Mesenchymal stem cell (in vitro differentiated cells and primary cell): Measurements from ENCODE around the gene EEF2K.

Experiments used
- DNase-seq: peaks from one replicate; pipeline ENCODE4 v3.0.0-alpha.2; 2013
- H2AFZ ChIP-seq: one replicate; pipeline ENCODE4 v1.6.1; 2013; ENCODE audit warnings: low read depth, mild to moderate bottlenecking, control low read depth, inconsistent platforms, low read length, moderate library complexity
- H2AK5ac ChIP-seq: 2 replicates; pipeline ENCODE4 v1.6.1; 2013; ENCODE audit warnings: low read length, moderate library complexity, mild to moderate bottlenecking, inconsistent platforms; ENCODE audit not compliant: severe bottlenecking
- H2BK120ac ChIP-seq: one replicate; pipeline ENCODE4 v1.6.1; 2013; ENCODE audit warnings: low read depth, mild to moderate bottlenecking, inconsistent platforms, low read length, moderate library complexity
- H2BK12ac ChIP-seq, 2 experiments: one replicate each; pipeline ENCODE4 v1.6.1; 2013; ENCODE audit warnings: inconsistent platforms in 2 of 2, low read length in 2 of 2, mild to moderate bottlenecking in 2 of 2, moderate library complexity in 2 of 2, control low read depth in 1 of 2
- H2BK15ac ChIP-seq: one replicate; pipeline ENCODE4 v1.6.1; 2013; ENCODE audit warnings: mild to moderate bottlenecking, low read depth, inconsistent platforms; ENCODE audit not compliant: poor library complexity, severe bottlenecking
- H2BK5ac ChIP-seq: 2 replicates; pipeline ENCODE4 v1.6.1; 2013; ENCODE audit warnings: low read depth, mild to moderate bottlenecking, low read length, control low read depth, inconsistent platforms; ENCODE audit not compliant: poor library complexity, severe bottlenecking
- H3K14ac ChIP-seq, 2 experiments: one replicate each; pipeline ENCODE4 v1.6.1; 2013; ENCODE audit warnings: inconsistent platforms in 2 of 2, low read length in 2 of 2, control low read depth in 1 of 2, mild to moderate bottlenecking in 1 of 2, moderate library complexity in 1 of 2
- H3K18ac ChIP-seq, 2 experiments: one replicate each; pipeline ENCODE4 v1.6.1; 2013; ENCODE audit warnings: inconsistent platforms in 2 of 2, low read length in 2 of 2, control low read depth in 1 of 2, low read depth in 1 of 2, mild to moderate bottlenecking in 1 of 2
- H3K23ac ChIP-seq, 2 experiments: one replicate each; pipeline ENCODE4 v1.6.1; 2013; ENCODE audit warnings: inconsistent platforms in 2 of 2, low read length in 2 of 2, mild to moderate bottlenecking in 2 of 2, moderate library complexity in 2 of 2, control low read depth in 1 of 2
- H3K27ac ChIP-seq: 2 replicates; pipeline ENCODE4 v1.5.1; 2013; ENCODE audit warnings: mild to moderate bottlenecking, moderate library complexity, low read length, control low read depth, inconsistent platforms; ENCODE audit not compliant: poor library complexity, severe bottlenecking
- H3K27me3 ChIP-seq, 2 experiments: 2 replicates each; pipeline versions ENCODE4 v1.6.1 to v1.7.0; 2013; ENCODE audit warnings: low read length in 2 of 2, mild to moderate bottlenecking in 2 of 2, moderate library complexity in 2 of 2, control low read depth in 1 of 2, inconsistent platforms in 1 of 2; ENCODE audit not compliant: control insufficient read depth in 1 of 2, insufficient read depth in 1 of 2
- H3K36me3 ChIP-seq, 2 experiments: 2 replicates each; pipeline versions ENCODE4 v1.6.1 to v1.7.0; 2013; ENCODE audit warnings: low read length in 2 of 2, control low read depth in 1 of 2, inconsistent platforms in 1 of 2, low read depth in 1 of 2, mild to moderate bottlenecking in 1 of 2; ENCODE audit not compliant: insufficient read depth in 2 of 2, control insufficient read depth in 1 of 2
- H3K4ac ChIP-seq, 2 experiments: one replicate each; pipeline ENCODE4 v1.6.1; 2013; ENCODE audit warnings: inconsistent platforms in 2 of 2, low read length in 2 of 2, mild to moderate bottlenecking in 2 of 2, moderate library complexity in 2 of 2, control low read depth in 1 of 2, low read depth in 1 of 2
- H3K4me1 ChIP-seq: 2 replicates; pipeline ENCODE4 v1.6.1; 2013; ENCODE audit warnings: low read depth, low read length, control low read depth; ENCODE audit not compliant: control insufficient read depth, insufficient read depth
- H3K4me2 ChIP-seq: 2 replicates; pipeline ENCODE4 v1.6.1; 2013; ENCODE audit warnings: low read length, mild to moderate bottlenecking, inconsistent platforms; ENCODE audit not compliant: poor library complexity, severe bottlenecking
- H3K4me3 ChIP-seq, 2 experiments: 2 replicates each; pipeline versions ENCODE4 v1.5.1 to v1.7.0; 2013; ENCODE audit warnings: low read length in 2 of 2, mild to moderate bottlenecking in 2 of 2, control low read depth in 1 of 2, low read depth in 1 of 2; ENCODE audit not compliant: insufficient read depth in 1 of 2
- H3K79me1 ChIP-seq: replicated peaks from 2 replicates; pipeline ENCODE4 v1.6.1; 2013; ENCODE audit warnings: mild to moderate bottlenecking, control low read depth, low read length, inconsistent platforms; ENCODE audit not compliant: poor library complexity, severe bottlenecking
- H3K9ac ChIP-seq: 2 replicates; pipeline ENCODE4 v1.7.0; 2013; ENCODE audit warnings: mild to moderate bottlenecking, low read length, moderate library complexity
- H3K9me3 ChIP-seq: 2 replicates; pipeline ENCODE4 v1.7.0; 2013; ENCODE audit warnings: mild to moderate bottlenecking, low read length; ENCODE audit not compliant: control insufficient read depth
- H4K8ac ChIP-seq: one replicate; pipeline ENCODE4 v1.6.1; 2013; ENCODE audit warnings: inconsistent platforms, mild to moderate bottlenecking, low read length, moderate library complexity
- H4K91ac ChIP-seq: one replicate; pipeline ENCODE4 v1.6.1; 2013; ENCODE audit warnings: mild to moderate bottlenecking, low read length, inconsistent platforms
- WGBS: methylation state at CpG from one replicate; pipeline ENCODE4 v1.1.7; 2013; ENCODE audit warnings: mixed read lengths; 5-methylcytosine and 5-hydroxymethylcytosine counted together

EEF2K gene

GRCh38 chr16:22186517-22186916 lies 19.6 kb upstream of the EEF2K start:
- 46% methylated on average over 3 of the region's 3 CpGs for WGBS
- Histone ChIP-seq H3K27ac (no peak overlapping the region), H3K4me1 (peaks cover 12% of the 10 kb centered on the region)

GRCh38 chr16:22188267-22188594 lies 17.8 kb upstream of the EEF2K start:
- Histone ChIP-seq H3K27ac (no peak overlapping the region), H2BK5ac (no peak overlapping the region), H2BK15ac (no peak overlapping the region), H3K14ac (no peak overlapping the region), H3K9me3 (no peaks in the 10 kb centered on the region), H2BK120ac (no peak overlapping the region), H3K9ac (no peak overlapping the region), H3K79me1 (no peaks in the 10 kb centered on the region), H3K4me2 (no peak overlapping the region), H4K8ac (no peak overlapping the region), H2BK12ac (no peak overlapping the region), H4K91ac (no peak overlapping the region), H3K4me1 (peaks cover 14% of the 10 kb centered on the region), H3K4me3 (no peak overlapping the region), H3K23ac (no peak overlapping the region), H3K4ac (no peak overlapping the region), H3K18ac (peak overlapping the region in 1 of 2 experiments; percentile 35), H2AK5ac (no peak overlapping the region), H2AFZ (no peak overlapping the region), H3K36me3 (no peaks in the 10 kb centered on the region), H3K27me3 (peaks cover 2 to 5% of the 10 kb centered on the region in 2 experiments)
- WGBS, result 92% methylated on average over 1 of the region's 2 CpGs
- DNase-seq, result no peak

More at GRCh38 chr16:22186517-22186916, 19.6 kb upstream of the EEF2K start:
- H2BK15ac ChIP-seq, result no peak overlapping the region
- no peak overlapping the region for H2BK120ac ChIP-seq
- no peak overlapping the region for H3K4me2 ChIP-seq
- H3K36me3 ChIP-seq, result no peaks in the 10 kb centered on the region
- H2BK5ac ChIP-seq, result no peak overlapping the region
- no peak overlapping the region for H3K18ac ChIP-seq
- no peak overlapping the region for H2AFZ ChIP-seq
- no peak overlapping the region for H3K14ac ChIP-seq
- H3K9ac ChIP-seq, result no peak overlapping the region
- no peak overlapping the region for H3K4me3 ChIP-seq
- H3K9me3 ChIP-seq, result no peaks in the 10 kb centered on the region
- H3K79me1 ChIP-seq, result no peaks in the 10 kb centered on the region
- H4K8ac ChIP-seq, result no peak overlapping the region
- H2AK5ac ChIP-seq, result no peak overlapping the region
- no peak overlapping the region for H3K4ac ChIP-seq
- no peak overlapping the region for H4K91ac ChIP-seq
- no peak overlapping the region for H2BK12ac ChIP-seq
- H3K27me3 ChIP-seq, result peaks cover 5 to 10% of the 10 kb centered on the region in 2 experiments
- no peak overlapping the region for H3K23ac ChIP-seq
- DNase-seq, result no peak

GRCh38 chr16:22188595-22189442 lies 17.3 kb upstream of the EEF2K start:
- Histone ChIP-seq H2BK5ac (no peak overlapping the region), H4K91ac (no peak overlapping the region), H2BK120ac (no peak overlapping the region), H3K9ac (peak overlapping the region; percentile 76), H3K4ac (no peak overlapping the region), H4K8ac (peak overlapping the region; percentile 9), H3K4me2 (no peak overlapping the region), H2BK15ac (peak overlapping the region; percentile 5), H3K14ac (no peak overlapping the region), H2AK5ac (no peak overlapping the region), H2AFZ (no peak overlapping the region), H3K36me3 (no peaks in the 10 kb centered on the region), H3K9me3 (no peaks in the 10 kb centered on the region), H3K79me1 (no peaks in the 10 kb centered on the region), H3K4me3 (peak overlapping the region in 1 of 2 experiments; percentile 82), H3K18ac (peak overlapping the region in 1 of 2 experiments; percentile 35), H3K23ac (no peak overlapping the region), H3K27ac (no peak overlapping the region), H2BK12ac (no peak overlapping the region), H3K4me1 (peaks cover 14% of the 10 kb centered on the region), H3K27me3 (peaks cover 0 to 5% of the 10 kb centered on the region in 2 experiments)
- peak; percentile 89 for DNase-seq
- WGBS, result 34% methylated on average over 6 of the region's 8 CpGs

- Histone ChIP-seq H3K23ac (no peak overlapping the region), H3K4me1 (peaks cover 14% of the 10 kb centered on the region), H2BK15ac (peak overlapping the region; percentile 37), H3K4me2 (peak overlapping the region; percentile 96), H3K27me3 (peaks cover 0 to 5% of the 10 kb centered on the region in 2 experiments), H2AK5ac (no peak overlapping the region), H4K91ac (peak overlapping the region; percentile 83), H3K14ac (no peak overlapping the region), H3K9me3 (no peaks in the 10 kb centered on the region), H3K36me3 (no peaks in the 10 kb centered on the region), H4K8ac (peak overlapping the region; percentile 5), H3K79me1 (no peaks in the 10 kb centered on the region), H2AFZ (peak overlapping the region; percentile 97), H3K4me3 (peak overlapping the region; percentile 82 to 91), H3K4ac (peak overlapping the region in 1 of 2 experiments; percentile 71), H2BK12ac (no peak overlapping the region), H2BK120ac (no peak overlapping the region), H3K9ac (peak overlapping the region; percentile 76), H3K27ac (no peak overlapping the region), H3K18ac (peak overlapping the region; percentile 70 to 94), H2BK5ac (no peak overlapping the region)
- peak; percentile 22 for DNase-seq
- 6% methylated on average over 18 of the region's 18 CpGs for WGBS
Observed at GRCh38 chr16:22189473-22190080, 16.5 kb upstream of the EEF2K start.
